ENCODE results near the gene CAPN7. TPM values are rescaled to one million over a fixed set of nuclear protein-coding genes. Genes with fewer than 3 reads are reported as not detected.

Gene CAPN7
- total RNA-seq = 18.1 and 21.2 TPM in 2 replicates

GRCh38 chr3:15205934-15206661 is at the start of gene CAPN7:
Gene CAPN7 (plus strand): TSS chr3:15206246. CDS start chr3:15206496, 250 bp downstream.

Other genes starting within 250 kb of the CAPN7 start
- 34.0 and 48.5 TPM in 2 replicates for gene MRPS25, start 140.9 kb upstream of the CAPN7 start, total RNA-seq
- gene RBSN, start 107.1 kb upstream of the CAPN7 start, total RNA-seq = 11.4 and 17.0 TPM in 2 replicates
- gene SH3BP5, start 126.3 kb downstream of the CAPN7 start, total RNA-seq = 6.8 and 9.2 TPM in 2 replicates
- 14.2 and 19.7 TPM in 2 replicates for gene METTL6, start 221.3 kb downstream of the CAPN7 start, total RNA-seq
- 12.4 and 21.6 TPM in 2 replicates for gene EAF1, start 221.4 kb downstream of the CAPN7 start, total RNA-seq